Activated effector memory CD4-positive, alpha-beta T cell treated with anti-CD3 and anti-CD28 coated beads, Interleukin-2, amount 50 U/mL, for 16 hours (primary cell): ENCODE data around the gene PGP.
"Not testable (repeated sequence)": the region's sequence is repeated elsewhere in the genome, so short reads cannot be mapped to it uniquely, and the experiment has no call there.

ENCODE experiments used
- DNase-seq: peaks from one replicate; pipeline ENCODE4 v3.0.0-alpha.2; 2020

Gene PGP

GRCh38 chr16:2213817-2214718, 572 bp downstream of the PGP start:
- DNase-seq = no peak

- DNase-seq = no peak
Observed at GRCh38 chr16:2212362-2213324, 2.0 kb downstream of the PGP start.

- DNase-seq = no peak
Observed at GRCh38 chr16:2211923-2212347, 2.7 kb downstream of the PGP start.

GRCh38 chr16:2210386-2211365, 4.0 kb downstream of the PGP start, which contains the start of gene BRICD5:
Gene BRICD5 (minus strand): TSS chr16:2210863. CDS start chr16:2210833, 30 bp downstream.
- no peak for DNase-seq

- DNase-seq = no peak
Observed at GRCh38 chr16:2210009-2210332, 4.7 kb downstream of the PGP start.

- no peak for DNase-seq
Observed at GRCh38 chr16:2209258-2210008, 5.2 kb downstream of the PGP start.

- DNase-seq = no peak
Observed at GRCh38 chr16:2208772-2209171, 5.9 kb downstream of the PGP start.

- DNase-seq = no peak
Observed at GRCh38 chr16:2208308-2208707, 6.3 kb downstream of the PGP start.

GRCh38 chr16:2207872-2208271, 6.8 kb downstream of the PGP start:
- no peak for DNase-seq

- no peak for DNase-seq
Observed at GRCh38 chr16:2206780-2207433, 7.7 kb downstream of the PGP start.

GRCh38 chr16:2206420-2206779, 8.2 kb downstream of the PGP start:
- no peak for DNase-seq

GRCh38 chr16:2205967-2206313, 8.7 kb downstream of the PGP start:
- no peak for DNase-seq

GRCh38 chr16:2205104-2205966, 9.3 kb downstream of the PGP start, which contains the start of gene MLST8:
Gene MLST8 (plus strand): TSS chr16:2205454. CDS start chr16:2206086, 632 bp downstream.
- peak; percentile 96 for DNase-seq

GRCh38 chr16:2204416-2205103, 10.1 kb downstream of the PGP start:
- DNase-seq = no peak

GRCh38 chr16:2203119-2203688, 11.4 kb downstream of the PGP start:
- not testable (repeated sequence) for DNase-seq

- DNase-seq = no peak
Observed at GRCh38 chr16:2200313-2200712, 14.3 kb downstream of the PGP start.

GRCh38 chr16:2199621-2200139, 15.0 kb downstream of the PGP start:
- no peak for DNase-seq

GRCh38 chr16:2199095-2199494, 15.5 kb downstream of the PGP start:
- no peak for DNase-seq

GRCh38 chr16:2198283-2198682, 16.4 kb downstream of the PGP start:
- DNase-seq = no peak
